Left ventricle myocardium inferior (tissue), 1 donor: ENCODE measurements around the gene RAB17. TPM values are rescaled to one million over a fixed set of nuclear protein-coding genes. Genes with fewer than 3 reads are reported as not detected.
A peak's percentile ranks its signal among the peaks of the same experiment; 100 is the strongest.

Experiments used
- DNase-seq: peaks from one replicate; pipeline ENCODE4 v3.0.0-alpha.2; 2020
- H3K27ac ChIP-seq: fragments of 200-600 bp; replicated peaks from 2 replicates; pipeline ENCODE4 v1.8.0; 2021
- H3K27me3 ChIP-seq: fragments of 200-600 bp; 2 replicates; pipeline ENCODE4 v1.8.0; 2021; ENCODE audit warnings: low read depth
- H3K36me3 ChIP-seq: fragments of 200-600 bp; 2 replicates; pipeline ENCODE4 v1.8.0; 2021
- H3K4me1 ChIP-seq: fragments of 200-600 bp; 2 replicates; pipeline ENCODE4 v1.8.0; 2021
- H3K4me3 ChIP-seq: fragments of 200-600 bp; 2 replicates; pipeline ENCODE4 v1.8.0; 2021; ENCODE audit warnings: mild to moderate bottlenecking, moderate library complexity
- H3K9me3 ChIP-seq: fragments of 200-600 bp; replicated peaks from 2 replicates; pipeline ENCODE4 v1.8.0; 2021
- intact Hi-C: fragments of 100-400 bp; cut with micrococcal nuclease; formaldehyde crosslinking; loops from one replicate; pipeline ENCODE4 v1.11.0; 2022
- total RNA-seq: library from RNA; stranded (reverse); fragmentation: NEBNext Ultra II Directional; extraction: Animal tissue kit (Norgen Biotek cat#: 25700); gene quantifications from one replicate; pipeline ENCODE4 v1.2.1, GENCODE V29; 2021
- TF ChIP-seq, protein P1 (sequence below): fragments of 200-600 bp; IDR thresholded peaks from 2 replicates; pipeline ENCODE4 v1.8.0; 2021; ENCODE audit warnings: antibody characterized with exemption, mild to moderate bottlenecking, borderline replicate concordance
- donor health status: DM: no; HTN: yes; CAD: no; lungs with severe emphysema.

Gene RAB17
- total RNA-seq, 1 donor from 2014 or later = 4.5 TPM

DNA sequence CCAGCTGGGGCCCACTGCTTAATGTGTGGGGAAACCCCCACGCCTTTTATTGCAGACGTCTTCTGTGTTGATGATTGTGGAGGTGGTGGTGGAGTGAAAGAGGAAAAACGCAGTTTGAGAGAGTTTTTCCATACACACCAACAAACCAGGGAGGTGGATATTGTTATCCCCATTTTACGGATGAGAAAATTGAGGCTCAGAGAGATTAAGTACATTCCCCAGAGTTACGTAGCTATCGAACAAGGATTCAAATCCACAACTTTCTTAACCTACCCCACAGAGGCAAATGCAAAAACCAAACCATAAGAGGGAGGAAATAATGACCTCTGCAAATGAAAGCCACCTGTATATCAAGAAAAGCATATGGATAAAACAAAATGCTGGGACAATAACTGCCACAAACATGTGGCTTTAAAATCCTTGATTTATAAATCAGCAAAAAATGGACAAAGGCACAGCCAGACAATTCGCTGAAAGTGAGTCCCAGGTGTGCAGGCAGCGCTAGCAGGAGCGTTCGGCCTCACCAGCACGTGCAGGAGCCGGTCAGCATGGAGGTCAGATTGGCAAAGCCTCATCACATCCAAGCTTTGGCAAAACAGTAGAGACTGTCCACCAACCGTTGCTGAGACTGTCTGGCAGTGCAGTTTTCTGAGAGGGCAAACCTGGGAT, 12.6 kb upstream of the RAB17 start:
- Histone ChIP-seq H3K27ac (peak overlapping the region; percentile 1), H3K4me3 (peak overlapping the region; percentile 42)
- intact Hi-C loops = no loop called here

DNA sequence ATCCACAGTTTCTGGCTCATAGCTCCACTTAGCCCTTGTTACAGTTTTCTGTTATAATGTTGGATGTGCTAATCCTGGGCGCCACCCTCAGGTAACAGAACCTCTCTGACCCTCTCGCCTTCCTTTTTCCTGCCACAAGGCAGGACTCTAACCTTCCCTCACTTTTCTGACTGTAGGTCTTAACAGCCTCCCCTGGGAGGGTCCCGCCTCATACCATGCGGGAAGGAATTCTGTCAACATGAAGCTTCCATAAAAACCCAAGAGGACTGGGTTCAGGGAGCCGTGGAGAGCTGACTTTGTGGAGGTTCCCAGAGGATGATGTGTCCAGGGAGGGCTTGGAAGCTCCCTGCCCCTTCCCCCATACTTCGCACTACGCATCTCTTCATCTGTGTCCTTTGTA, 11.9 kb upstream of the RAB17 start:
- TF ChIP-seq, protein P1, sequence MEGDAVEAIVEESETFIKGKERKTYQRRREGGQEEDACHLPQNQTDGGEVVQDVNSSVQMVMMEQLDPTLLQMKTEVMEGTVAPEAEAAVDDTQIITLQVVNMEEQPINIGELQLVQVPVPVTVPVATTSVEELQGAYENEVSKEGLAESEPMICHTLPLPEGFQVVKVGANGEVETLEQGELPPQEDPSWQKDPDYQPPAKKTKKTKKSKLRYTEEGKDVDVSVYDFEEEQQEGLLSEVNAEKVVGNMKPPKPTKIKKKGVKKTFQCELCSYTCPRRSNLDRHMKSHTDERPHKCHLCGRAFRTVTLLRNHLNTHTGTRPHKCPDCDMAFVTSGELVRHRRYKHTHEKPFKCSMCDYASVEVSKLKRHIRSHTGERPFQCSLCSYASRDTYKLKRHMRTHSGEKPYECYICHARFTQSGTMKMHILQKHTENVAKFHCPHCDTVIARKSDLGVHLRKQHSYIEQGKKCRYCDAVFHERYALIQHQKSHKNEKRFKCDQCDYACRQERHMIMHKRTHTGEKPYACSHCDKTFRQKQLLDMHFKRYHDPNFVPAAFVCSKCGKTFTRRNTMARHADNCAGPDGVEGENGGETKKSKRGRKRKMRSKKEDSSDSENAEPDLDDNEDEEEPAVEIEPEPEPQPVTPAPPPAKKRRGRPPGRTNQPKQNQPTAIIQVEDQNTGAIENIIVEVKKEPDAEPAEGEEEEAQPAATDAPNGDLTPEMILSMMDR = no peak
- H3K4me1 ChIP-seq = peaks cover 49% of the 10 kb centered on the region
- intact Hi-C loops = no loop called here

More for the DNA sequence above, 12.6 kb upstream of the RAB17 start:
- Histone ChIP-seq H3K27me3 (no peaks in the 10 kb centered on the region), H3K36me3 (no peaks in the 10 kb centered on the region), H3K4me1 (peaks cover 49% of the 10 kb centered on the region), H3K9me3 (no peaks in the 10 kb centered on the region)
- TF ChIP-seq, protein P1 = no peak
- no peak for DNase-seq

DNA sequence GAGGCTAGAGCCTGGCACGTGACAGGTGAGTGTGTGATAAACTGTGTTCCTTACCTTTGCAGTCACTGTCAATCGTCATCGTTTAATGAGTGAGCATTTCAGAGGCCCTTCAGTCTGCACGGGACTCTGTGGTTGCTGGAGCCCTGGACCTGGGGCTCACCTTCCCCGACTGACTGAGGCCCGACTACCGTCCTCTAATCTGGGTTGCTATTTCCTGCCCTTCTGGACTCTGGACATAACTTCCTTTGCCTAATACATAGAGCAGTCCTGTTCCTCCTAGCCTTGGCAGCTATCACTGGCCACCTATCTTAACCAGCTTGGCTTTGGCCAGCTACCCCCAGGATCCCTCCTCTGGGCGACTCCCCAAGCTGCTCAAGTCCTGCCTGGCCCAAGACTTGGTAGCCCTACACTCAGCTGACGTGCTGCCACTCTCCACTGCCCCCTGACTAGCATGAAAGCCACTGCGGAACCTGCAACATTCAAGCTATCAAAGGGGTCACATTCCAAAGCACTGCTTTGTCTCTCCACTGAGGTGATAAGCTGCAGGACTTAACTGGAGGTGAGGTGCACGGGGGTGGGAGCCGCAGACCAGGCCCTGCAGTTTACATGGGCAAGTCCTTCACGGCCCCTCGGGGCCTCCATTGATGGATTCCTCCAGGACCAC, 11.1 kb upstream of the RAB17 start:
- Histone ChIP-seq H3K27ac (peak overlapping the region; percentile 90), H3K36me3 (no peaks in the 10 kb centered on the region), H3K4me1 (peaks cover 49% of the 10 kb centered on the region), H3K4me3 (no peak overlapping the region), H3K9me3 (no peaks in the 10 kb centered on the region), H3K27me3 (no peaks in the 10 kb centered on the region)
- intact Hi-C loops = no loop called here
- DNase-seq = no peak
- TF ChIP-seq, protein P1 = peak; percentile 25

More for the DNA sequence above, 11.9 kb upstream of the RAB17 start:
- no peak for DNase-seq
- Histone ChIP-seq H3K27ac (no peak overlapping the region), H3K4me3 (no peak overlapping the region), H3K36me3 (no peaks in the 10 kb centered on the region), H3K27me3 (no peaks in the 10 kb centered on the region), H3K9me3 (no peaks in the 10 kb centered on the region)

DNA sequence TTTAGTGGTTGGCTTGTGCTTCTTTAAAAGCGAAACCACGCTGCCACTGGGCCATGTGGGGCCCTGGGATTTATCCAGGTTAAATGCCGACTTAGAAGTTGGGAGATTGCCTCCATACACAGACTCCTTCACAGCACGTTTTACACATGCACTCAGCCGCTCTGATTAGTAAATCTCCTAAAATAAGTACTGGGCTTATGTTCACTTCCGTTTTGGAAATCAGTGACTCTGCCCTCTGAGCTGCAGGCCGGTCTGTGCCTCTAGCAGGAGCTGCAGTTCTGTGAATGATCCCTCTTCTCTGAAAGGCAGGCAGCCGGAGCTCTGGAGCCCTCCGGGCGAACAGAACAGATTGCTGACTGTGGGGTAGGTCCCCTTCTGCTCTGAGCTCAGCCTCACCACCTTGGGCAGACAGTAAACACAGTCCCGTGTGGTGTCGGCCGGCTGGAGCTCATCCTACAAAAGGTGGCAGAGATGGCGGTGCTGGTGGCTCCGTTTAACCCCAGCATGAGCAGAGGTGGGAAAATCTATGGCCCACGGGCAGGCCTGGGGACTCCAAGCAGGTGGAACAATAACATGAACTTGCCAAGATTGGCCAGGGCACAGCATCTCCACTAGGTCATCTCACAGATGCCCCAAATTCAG, 9.8 kb upstream of the RAB17 start:
- TF ChIP-seq, protein P1 = peak; percentile 47
- H3K27me3 ChIP-seq = no peaks in the 10 kb centered on the region
- intact Hi-C loops = no loop called here
- no peaks in the 10 kb centered on the region for H3K9me3 ChIP-seq
- peak; percentile 62 for DNase-seq
- peak overlapping the region; percentile 90 for H3K27ac ChIP-seq
- peak overlapping the region; percentile 38 for H3K4me3 ChIP-seq
- H3K36me3 ChIP-seq = no peaks in the 10 kb centered on the region
- H3K4me1 ChIP-seq = peaks cover 55% of the 10 kb centered on the region

DNA sequence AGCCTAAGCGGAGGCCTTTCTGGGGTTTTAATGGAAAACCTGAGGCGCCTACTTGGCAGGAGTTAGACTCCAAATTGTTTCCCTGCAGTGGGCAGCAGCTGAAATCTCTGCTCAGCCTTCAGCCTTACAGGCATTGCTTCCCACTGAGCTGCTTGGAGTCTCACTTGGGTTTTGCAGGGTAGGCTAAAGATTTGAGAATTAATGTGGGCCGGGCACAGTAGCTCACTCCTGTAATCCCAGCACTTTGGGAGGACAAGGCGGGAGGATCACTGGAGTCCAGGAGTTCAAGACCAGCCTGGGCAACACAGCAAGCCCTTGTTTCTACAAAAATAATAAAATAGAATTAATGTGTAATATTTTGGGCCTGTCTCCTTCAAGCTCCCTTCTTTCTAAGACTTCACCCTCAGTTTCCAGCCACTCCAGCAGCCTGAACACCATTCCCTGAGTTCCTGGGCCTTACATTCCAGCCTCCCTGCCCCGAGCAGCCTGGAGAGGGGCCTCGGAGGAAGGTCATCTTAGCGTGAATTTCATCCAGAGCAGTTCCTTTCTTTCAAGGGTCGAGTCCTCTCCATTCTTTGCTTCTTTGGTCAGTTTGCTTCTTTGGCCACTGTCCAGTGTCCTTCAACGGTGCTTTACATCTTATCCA, 9.1 kb upstream of the RAB17 start:
- peak overlapping the region; percentile 90 for H3K27ac ChIP-seq
- no peaks in the 10 kb centered on the region for H3K9me3 ChIP-seq
- peak overlapping the region; percentile 38 for H3K4me3 ChIP-seq
- peaks cover 62% of the 10 kb centered on the region for H3K4me1 ChIP-seq
- no peaks in the 10 kb centered on the region for H3K27me3 ChIP-seq
- H3K36me3 ChIP-seq = no peaks in the 10 kb centered on the region
- intact Hi-C loops = no loop called here
- TF ChIP-seq, protein P1 = no peak
- no peak for DNase-seq
